GM18867 (cell line): ENCODE measurements around the gene NTM.

ENCODE experiments used
- ATAC-seq: cut with Tn5 transposase; IDR thresholded peaks from one replicate; pipeline ENCODE4 v1.9.1; 2021; ENCODE audit warnings: mild to moderate bottlenecking, moderate library complexity; ENCODE audit not compliant: unreplicated experiment

The NTM gene

DNA sequence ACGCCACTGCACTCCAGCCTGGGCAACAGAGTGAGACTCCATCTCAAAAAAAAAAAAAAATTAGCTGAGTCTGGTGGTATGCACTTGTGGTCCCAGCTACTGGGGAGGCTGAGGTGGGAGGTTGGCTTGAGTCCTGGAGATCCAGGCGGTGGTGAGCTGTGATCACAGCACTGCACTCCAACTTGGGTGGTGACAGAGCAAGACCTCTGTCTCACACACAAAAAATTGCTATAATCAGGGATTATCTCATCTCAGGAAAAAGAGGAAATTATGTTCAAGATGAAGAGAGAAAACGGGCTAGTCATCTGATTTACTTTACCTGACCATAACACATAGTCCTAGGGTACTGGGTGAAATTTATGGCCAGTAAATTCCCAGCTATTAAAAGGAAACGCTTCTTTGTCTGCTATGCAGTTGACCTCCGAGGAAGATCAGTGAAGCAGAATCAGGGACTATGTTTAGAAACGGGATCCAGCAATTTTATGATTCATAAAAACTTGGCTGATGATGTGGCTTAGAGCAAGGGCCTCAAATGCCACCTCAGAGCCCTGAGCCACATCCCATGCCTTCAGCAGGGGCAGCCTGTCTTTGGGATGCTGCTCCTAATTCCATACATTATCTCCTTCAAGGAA lies 386.2 kb downstream of the NTM start:
- ATAC-seq: no peak

DNA sequence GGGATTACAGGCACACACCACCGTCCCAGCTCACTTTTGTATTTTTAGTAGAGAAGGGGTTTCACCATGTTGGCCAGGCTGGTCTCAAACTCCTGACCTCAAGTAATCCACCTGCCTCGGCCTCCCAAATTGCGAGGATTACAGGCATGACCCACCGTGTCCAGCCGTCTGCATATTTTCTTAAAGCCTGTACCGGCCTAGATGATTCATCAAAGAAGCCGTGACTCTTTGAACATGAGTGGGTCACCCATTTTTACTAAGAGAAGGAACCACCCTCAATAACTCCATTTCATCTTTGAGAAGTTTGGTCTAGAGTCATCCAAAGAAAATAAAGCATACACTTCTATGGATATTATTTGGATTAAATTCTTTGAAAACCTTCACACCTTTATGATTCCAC lies 388.3 kb downstream of the NTM start:
- ATAC-seq: no peak

DNA sequence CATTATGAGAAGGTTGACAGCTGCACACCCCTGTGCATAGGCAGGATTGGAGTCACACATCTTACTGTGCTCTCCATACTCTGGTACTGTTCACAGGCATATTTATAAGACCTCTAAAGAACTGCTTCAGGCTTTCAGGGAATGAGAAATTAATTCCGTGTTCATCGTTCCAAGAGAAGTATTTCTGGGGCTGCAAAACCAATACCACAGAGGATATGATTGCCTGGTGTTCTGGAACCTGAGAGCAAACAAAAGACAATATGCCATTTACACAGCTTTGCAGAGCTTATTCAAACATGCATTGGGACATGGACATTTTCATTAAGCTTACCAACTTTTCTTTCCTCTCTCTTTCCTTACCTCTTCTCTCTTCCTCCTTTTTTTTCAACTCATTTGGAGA lies 388.7 kb downstream of the NTM start:
- no peak for ATAC-seq

GRCh38 chr11:131760091-131761061 lies 390.0 kb downstream of the NTM start:
- no peak for ATAC-seq

DNA sequence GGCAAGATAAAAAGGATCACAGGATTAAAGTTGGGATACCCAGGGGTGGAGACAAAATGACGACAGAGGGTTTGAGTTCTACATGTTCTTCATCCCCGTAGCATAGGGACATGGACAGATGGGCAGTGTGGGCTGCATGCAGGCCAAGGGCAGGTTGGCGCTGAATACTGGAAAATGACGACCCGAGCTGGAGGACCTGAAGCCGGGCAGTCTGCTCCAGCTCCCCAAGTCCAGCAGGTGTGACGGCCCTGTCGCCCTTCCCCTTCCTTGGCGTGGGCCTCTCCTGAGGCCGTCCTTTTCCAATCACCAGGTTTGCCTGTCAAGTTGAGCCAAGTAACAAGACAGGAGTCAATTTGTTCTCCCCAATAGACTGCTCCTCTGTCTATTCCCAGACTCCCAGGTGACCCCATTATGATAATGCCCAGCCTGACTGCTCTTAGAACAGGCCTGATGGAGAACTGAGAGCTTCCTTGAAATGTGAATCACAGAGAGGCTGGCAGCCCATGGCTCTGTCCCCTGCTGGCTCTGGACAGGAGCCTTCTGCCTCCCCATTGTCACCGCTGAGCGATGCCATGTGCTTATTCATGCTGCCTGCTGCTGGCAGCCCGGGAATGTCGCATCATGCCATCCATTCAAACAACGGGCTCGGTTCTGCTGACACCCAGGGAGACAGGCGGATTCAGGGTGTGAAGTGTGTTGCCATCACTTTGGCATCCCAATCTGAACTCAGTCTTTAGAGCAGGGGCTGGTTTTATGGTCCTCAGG lies 392.1 kb downstream of the NTM start:
- ATAC-seq: no peak

GRCh38 chr11:131763193-131763890 lies 392.9 kb downstream of the NTM start:
- ATAC-seq: no peak

- ATAC-seq: no peak
Observed at GRCh38 chr11:131764126-131764525, 393.7 kb downstream of the NTM start.

- ATAC-seq: no peak
Observed at GRCh38 chr11:131764649-131765048, 394.2 kb downstream of the NTM start.

DNA sequence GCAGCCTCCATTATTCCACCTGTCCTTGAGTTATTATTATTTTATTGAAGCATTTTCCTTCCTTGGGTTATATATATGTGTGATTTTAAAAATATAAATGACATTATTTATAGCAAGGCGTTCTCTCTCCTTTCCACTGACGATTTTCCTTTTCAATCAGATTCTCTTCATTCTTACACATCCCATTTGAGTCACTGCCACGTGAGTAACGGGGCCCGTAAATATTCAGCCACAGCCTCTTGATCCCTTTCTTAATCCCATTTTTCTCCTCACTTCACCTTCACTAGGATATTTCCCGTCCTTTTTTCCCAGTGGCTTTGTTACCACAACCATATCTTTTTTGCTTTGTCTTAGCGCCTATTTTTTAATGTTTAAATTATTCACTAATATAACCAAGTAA lies 396.2 kb downstream of the NTM start:
- ATAC-seq: no peak

GRCh38 chr11:131767421-131767820 lies 397.0 kb downstream of the NTM start:
- no peak for ATAC-seq

DNA sequence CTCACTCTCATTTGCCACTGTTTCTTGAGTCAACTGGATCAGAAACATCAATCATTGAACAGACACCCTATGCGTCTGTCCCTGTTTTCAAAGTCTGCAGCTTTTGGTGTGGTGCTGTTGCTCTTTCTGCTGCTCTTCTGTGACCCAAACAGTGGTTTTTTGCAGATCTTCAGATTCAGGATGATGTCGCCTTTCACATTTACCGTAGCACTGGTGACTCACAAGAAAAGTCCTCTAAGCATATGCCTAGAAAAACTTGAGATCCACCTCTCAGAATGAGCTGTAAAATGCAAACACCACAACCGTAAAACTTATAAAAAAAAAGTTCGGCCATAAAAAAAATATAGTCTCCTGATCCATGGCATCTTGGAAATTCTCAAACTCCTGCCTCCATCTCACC lies 400.4 kb downstream of the NTM start:
- ATAC-seq: no peak

DNA sequence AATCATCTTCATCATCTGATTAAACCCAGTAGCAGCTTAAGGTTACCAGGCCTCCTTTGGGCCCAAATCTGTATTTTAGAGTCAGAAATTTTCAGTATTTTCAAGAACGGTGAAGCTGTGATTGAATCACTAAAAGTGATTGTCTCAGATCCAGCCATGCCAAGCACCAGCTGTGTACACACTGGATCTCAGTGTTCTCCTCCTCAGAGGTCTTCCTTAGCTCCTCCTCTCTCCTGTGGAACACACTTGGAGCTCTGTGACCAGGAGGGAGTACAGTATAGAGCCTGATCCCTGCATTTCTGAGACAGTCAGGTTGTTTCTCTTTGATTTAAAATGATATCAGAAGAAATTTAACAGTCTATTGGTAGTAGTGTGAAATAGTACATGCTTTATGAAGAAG lies 401.1 kb downstream of the NTM start:
- ATAC-seq: no peak

- ATAC-seq: no peak
Observed at GRCh38 chr11:131773626-131774025, 403.2 kb downstream of the NTM start.

DNA sequence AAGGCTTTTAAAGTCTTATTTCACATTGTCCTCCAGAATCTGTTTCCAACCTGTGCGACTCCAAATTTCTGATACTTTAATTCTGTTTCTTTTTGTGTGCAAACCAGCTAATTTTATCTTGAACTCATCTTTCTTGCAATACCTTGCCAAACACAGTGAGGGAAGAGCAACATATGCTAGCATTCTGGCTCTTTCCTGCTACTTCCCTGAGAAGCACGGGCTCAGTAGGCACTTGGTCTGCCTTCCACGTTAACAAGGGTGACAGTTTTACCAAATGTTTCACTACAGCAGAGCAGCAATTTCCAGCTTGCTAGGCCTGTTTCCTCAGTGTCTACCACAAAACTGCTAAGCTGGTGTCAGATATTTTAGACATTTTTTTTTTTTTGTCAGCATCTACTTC lies 405.8 kb downstream of the NTM start:
- no peak for ATAC-seq

DNA sequence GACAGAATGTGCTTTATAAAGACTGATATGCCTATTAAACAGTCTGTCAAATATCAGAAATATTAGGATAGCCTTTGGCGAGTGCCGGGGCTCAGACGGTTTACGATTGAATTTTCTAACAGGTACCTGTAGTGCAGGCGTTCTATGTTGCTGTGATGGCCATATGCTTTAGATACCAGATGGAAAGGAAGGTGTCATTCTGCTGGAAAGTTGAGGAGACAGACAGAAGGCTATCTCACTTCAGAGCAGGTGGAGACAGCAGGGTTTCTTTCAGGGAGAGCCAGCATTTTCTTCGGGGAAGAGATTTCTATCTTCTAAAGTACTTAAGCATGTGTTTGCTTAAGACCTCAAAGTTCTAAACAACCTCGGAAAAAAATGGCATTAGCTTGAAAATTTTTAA lies 415.4 kb downstream of the NTM start:
- ATAC-seq: no peak

GRCh38 chr11:131787119-131787518 lies 416.7 kb downstream of the NTM start:
- ATAC-seq: no peak

DNA sequence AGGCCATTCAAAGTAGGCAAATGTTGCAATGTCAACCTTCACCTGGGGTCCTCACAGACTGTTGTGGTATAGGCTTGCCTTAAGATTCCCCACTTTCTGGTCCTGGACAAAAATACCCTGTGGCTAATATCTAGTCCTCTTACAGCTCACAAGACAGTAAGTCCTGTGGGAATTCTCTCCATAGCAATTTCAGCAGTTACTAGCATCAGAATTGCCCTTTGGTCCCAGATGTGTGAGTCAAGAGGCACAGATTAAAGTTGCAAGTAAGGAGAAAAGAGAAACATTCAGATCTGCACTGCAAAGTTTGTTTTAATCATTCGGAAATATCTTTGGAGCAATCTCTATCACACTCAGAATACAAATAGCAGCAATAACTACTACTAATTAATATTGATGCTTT lies 420.2 kb downstream of the NTM start:
- no peak for ATAC-seq

DNA sequence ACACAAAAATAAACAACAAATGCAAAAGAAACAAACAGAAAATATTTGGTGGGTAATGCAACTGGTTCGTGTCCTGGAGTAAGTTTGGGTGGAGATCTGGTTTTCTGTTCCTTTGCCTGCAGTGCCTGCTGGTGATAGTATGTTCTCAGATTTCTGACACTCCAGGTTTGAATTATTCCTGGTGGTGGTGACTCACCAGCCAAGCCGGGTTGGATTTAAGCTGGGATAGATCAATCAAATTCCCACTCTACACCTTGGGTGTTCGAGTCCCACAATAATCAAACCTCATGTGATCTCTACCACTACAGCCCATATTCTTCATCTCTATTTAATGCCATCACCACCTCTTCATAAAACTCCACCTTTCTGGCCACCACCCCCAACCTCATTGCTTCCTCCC lies 421.8 kb downstream of the NTM start:
- ATAC-seq: no peak

- no peak for ATAC-seq
Observed at GRCh38 chr11:131796089-131796488, 425.7 kb downstream of the NTM start.

- no peak for ATAC-seq
Observed at GRCh38 chr11:131796541-131796940, 426.1 kb downstream of the NTM start.

- ATAC-seq: no peak
Observed at GRCh38 chr11:131800452-131800851, 430.0 kb downstream of the NTM start.
